SK-N-MC (cell line): Measurements from ENCODE around the gene MYOZ2.

ENCODE experiments used
- EZH2 ChIP-seq: fragments of 200-600 bp; sonication (generic); IDR thresholded peaks from one replicate; pipeline ENCODE4 v1.6.1; 2017; ENCODE audit warnings: antibody characterized with exemption
- POLR2AphosphoS5 ChIP-seq: IDR thresholded peaks from 2 replicates; pipeline ENCODE4 v1.6.1; 2012; ENCODE audit warnings: mild to moderate bottlenecking, low read depth, low read length, borderline replicate concordance

DNA sequence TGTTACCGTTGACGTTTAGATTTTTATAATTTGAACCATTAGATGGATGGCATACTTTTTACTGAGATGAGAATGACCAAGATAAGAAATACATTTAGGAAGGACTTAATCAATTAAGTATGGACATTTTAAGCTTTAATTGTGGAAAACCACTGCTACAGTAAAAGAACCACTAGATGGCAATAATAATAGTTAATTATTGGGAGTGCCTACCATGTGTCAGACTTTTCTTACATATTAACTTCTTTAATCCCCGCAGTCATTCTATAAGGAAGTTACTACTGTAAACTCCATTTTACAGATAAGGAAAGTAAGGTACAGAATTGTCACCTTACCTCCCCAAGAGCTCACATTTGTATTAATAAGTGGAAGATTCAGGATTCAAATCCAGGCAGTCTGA is 48.5 kb upstream of the MYOZ2 start:
- TF ChIP-seq POLR2AphosphoS5 (no peak), EZH2 (no peak)
